IMR-90 (cell line): ENCODE measurements around the gene PLB1. TPM values are rescaled to one million over a fixed set of nuclear protein-coding genes. Genes with fewer than 3 reads are reported as not detected.

ENCODE experiments used
- ATAC-seq: fragments of 200-7000 bp; cut with Tn5 transposase; 2 replicates; pipeline ENCODE4 v1.9.1; 2020; ENCODE audit warnings: low read depth, mild to moderate bottlenecking, moderate library complexity
- BruUV-seq: library from RNA; stranded (reverse); fragments of 400-500 nt; replicated peaks from 2 replicates; lab custom pipeline; 2021; lab: Mats Ljungman, UMichigan
- CTCF ChIA-PET: fragments of 300-600 bp; formaldehyde crosslinking; extraction: SDS; loops from one replicate; lab custom pipeline; 2021; ENCODE audit warnings: antibody characterized with exemption; lab: Yijun Ruan, JAX
- POLR2A ChIA-PET: fragments of 300-600 bp; sonication (Branson Sonifier 250); formaldehyde crosslinking; loops from one replicate; lab custom pipeline; 2022; ENCODE audit warnings: antibody characterized with exemption; ENCODE audit not compliant: unreplicated experiment; lab: Charles Lee
- DNase-seq: peaks from one replicate; pipeline ENCODE4 v3.0.0; 2013
- H2AFZ ChIP-seq: replicated peaks from 2 replicates; pipeline ENCODE3; 2013; ENCODE audit warnings: low read length, mild to moderate bottlenecking; ENCODE audit not compliant: poor library complexity
- H2AK5ac ChIP-seq: 2 replicates; pipeline ENCODE4 v1.6.1; 2013; ENCODE audit warnings: low read depth, low read length, inconsistent platforms
- H2AK9ac ChIP-seq: replicated peaks from 2 replicates; pipeline ENCODE3; 2013; ENCODE audit warnings: mild to moderate bottlenecking, low read depth, low read length, moderate library complexity; ENCODE audit not compliant: poor library complexity
- H2BK120ac ChIP-seq: 2 replicates; pipeline ENCODE4 v1.6.1; 2013; ENCODE audit warnings: low read depth, low read length, inconsistent platforms
- H2BK15ac ChIP-seq: 3 replicates; pipeline ENCODE4 v1.6.1; 2013; ENCODE audit warnings: low read depth, low read length, inconsistent platforms
- H2BK20ac ChIP-seq: 2 replicates; pipeline ENCODE4 v1.6.1; 2013; ENCODE audit warnings: low read depth, mild to moderate bottlenecking, inconsistent platforms, low read length, moderate library complexity
- H2BK5ac ChIP-seq: 2 replicates; pipeline ENCODE4 v1.6.1; 2013; ENCODE audit warnings: mild to moderate bottlenecking, low read depth, low read length, inconsistent platforms; ENCODE audit not compliant: poor library complexity, severe bottlenecking
- H3K14ac ChIP-seq: replicated peaks from 2 replicates; pipeline ENCODE4 v1.6.1; 2013; ENCODE audit warnings: low read depth, low read length, inconsistent platforms
- H3K18ac ChIP-seq: 2 replicates; pipeline ENCODE4 v1.6.1; 2013; ENCODE audit warnings: low read depth, low read length, control low read depth
- H3K23ac ChIP-seq: 2 replicates; pipeline ENCODE4 v1.6.1; 2013; ENCODE audit warnings: low read depth, low read length, inconsistent platforms
- H3K27ac ChIP-seq: 2 replicates; pipeline ENCODE4 v1.5.1; 2013; ENCODE audit warnings: mild to moderate bottlenecking, control low read depth, low read length; ENCODE audit not compliant: insufficient read depth
- H3K27me3 ChIP-seq: 2 replicates; pipeline ENCODE4 v1.6.1; 2013; ENCODE audit warnings: low read length; ENCODE audit not compliant: control insufficient read depth, insufficient read depth
- H3K36me3 ChIP-seq: 2 replicates; pipeline ENCODE4 v1.6.1; 2013; ENCODE audit warnings: low read length, mixed read lengths; ENCODE audit not compliant: control insufficient read depth, insufficient read depth
- H3K4ac ChIP-seq: 2 replicates; pipeline ENCODE4 v1.6.1; 2013; ENCODE audit warnings: low read depth, low read length, inconsistent platforms
- H3K4me1 ChIP-seq: 2 replicates; pipeline ENCODE4 v1.6.1; 2013; ENCODE audit warnings: low read length, mixed read lengths; ENCODE audit not compliant: control insufficient read depth, insufficient read depth
- H3K4me2 ChIP-seq: 2 replicates; pipeline ENCODE4 v1.6.1; 2013; ENCODE audit warnings: low read depth, mild to moderate bottlenecking, control low read depth, low read length, moderate library complexity
- H3K4me3 ChIP-seq: 2 replicates; pipeline ENCODE4 v1.5.1; 2013; ENCODE audit warnings: low read depth, mild to moderate bottlenecking, control low read depth, low read length, moderate library complexity; ENCODE audit not compliant: insufficient read depth
- H3K56ac ChIP-seq: 2 replicates; pipeline ENCODE4 v1.6.1; 2013; ENCODE audit warnings: low read length, inconsistent platforms; ENCODE audit not compliant: insufficient read depth; ENCODE audit errors: extremely low read depth
- H3K79me1 ChIP-seq, 2 experiments: 2 replicates each; pipeline ENCODE4 v1.6.1; 2013; ENCODE audit warnings: low read length in 2 of 2, inconsistent platforms in 1 of 2, low read depth in 1 of 2
- H3K9ac ChIP-seq: 2 replicates; pipeline ENCODE4 v1.6.1; 2013; ENCODE audit warnings: low read depth, low read length, control low read depth
- H3K9me1 ChIP-seq: 2 replicates; pipeline ENCODE4 v1.6.1; 2013; ENCODE audit warnings: low read length, inconsistent platforms; ENCODE audit not compliant: insufficient read depth
- H3K9me3 ChIP-seq: 2 replicates; pipeline ENCODE4 v1.6.1; 2013; ENCODE audit warnings: low read length; ENCODE audit not compliant: control insufficient read depth, insufficient read depth
- H4K20me1 ChIP-seq: 2 replicates; pipeline ENCODE4 v1.6.1; 2013; ENCODE audit warnings: low read length, inconsistent platforms; ENCODE audit not compliant: insufficient read depth
- H4K5ac ChIP-seq: 2 replicates; pipeline ENCODE4 v1.6.1; 2013; ENCODE audit warnings: mild to moderate bottlenecking, low read depth, low read length, control low read depth
- H4K8ac ChIP-seq, 2 experiments: 2 replicates each; pipeline ENCODE4 v1.6.1; 2013; ENCODE audit warnings: low read depth in 2 of 2, low read length in 2 of 2, control low read depth in 1 of 2, inconsistent platforms in 1 of 2
- H4K91ac ChIP-seq: 2 replicates; pipeline ENCODE4 v1.6.1; 2013; ENCODE audit warnings: low read depth, low read length, inconsistent platforms; ENCODE audit not compliant: insufficient read depth
- ELK1 ChIP-seq: fragments of 150-350 bp; IDR thresholded peaks from 2 replicates; pipeline ENCODE4 v1.6.1; 2016; ENCODE audit warnings: low read depth, mild to moderate bottlenecking, low read length, moderate library complexity, borderline replicate concordance
- MAFK ChIP-seq: IDR thresholded peaks from 2 replicates; pipeline ENCODE4 v1.6.1; 2012; ENCODE audit warnings: low read depth, low read length, improper control_type of control experiment
- RCOR1 ChIP-seq: IDR thresholded peaks from 2 replicates; pipeline ENCODE4 v1.6.1; 2012; ENCODE audit warnings: mild to moderate bottlenecking, low read length, improper control_type of control experiment; ENCODE audit not compliant: insufficient replicate concordance
- WGBS, 2 experiments: methylation state at CpG; one replicate each; pipeline versions ENCODE4 v1.1.5 to v1.1.7; 2013; ENCODE audit warnings: missing lambda C conversion rate in 2 of 2; ENCODE audit not compliant: insufficient read length in 1 of 2; ENCODE audit errors: extremely low coverage in 2 of 2; 5-methylcytosine and 5-hydroxymethylcytosine counted together
- dilution Hi-C: fragments of 300-500 bp; cut with HindIII; formaldehyde crosslinking; loops from one replicate; pipeline ENCODE4 v1.14.3; 2018; ENCODE audit warnings: low sequenced_read_pairs; ENCODE audit not compliant: unreplicated experiment
- in situ Hi-C: fragments of 300-500 bp; cut with MboI; formaldehyde crosslinking; loops from 3 replicates; pipeline ENCODE4 v1.14.3; 2019; ENCODE audit warnings: low sequenced_read_pairs, inconsistent platforms, mixed read lengths
- intact Hi-C: fragments of 100-400 bp; cut with micrococcal nuclease; formaldehyde crosslinking; loops from 2 replicates; pipeline ENCODE4 v1.10.0; 2022
- polyA plus RNA-seq, 3 experiments: library from polyadenylated mRNA; depleted of rRNA; stranded (reverse); fragments of >200 nt; gene quantifications; 2 replicates each; pipeline ENCODE4 v1.2.3, GENCODE V29; 2012; ENCODE audit warnings: low replicate concordance in 1 of 3
- total RNA-seq: library from RNA; depleted of rRNA; stranded (reverse); fragments of >200 nt; gene quantifications from 2 replicates; pipeline ENCODE4 v1.2.3, GENCODE V29; 2012

PLB1 gene
- total and polyA plus RNA-seq, 2 of the 4 experiments (the other 2 are of a cell fraction): 0.74 to 0.90 TPM

GRCh38 chr2:28591711-28592335, 96.0 kb downstream of the PLB1 start:
- Histone ChIP-seq H3K27me3 (no peaks in the 10 kb centered on the region), H2AFZ (no peak overlapping the region), H4K91ac (no peak overlapping the region; the same call in 1 of the 2 replicates), H3K4me3 (no peak overlapping the region), H3K4ac (no peak overlapping the region; the same call in 1 of the 2 replicates), H3K18ac (no peak overlapping the region), H3K79me1 (peaks cover 0 to 10% of the 10 kb centered on the region in 2 experiments; a peak in 2 of 4 replicates), H3K9me3 (no peaks in the 10 kb centered on the region), H2AK9ac (no peak overlapping the region), H4K8ac (no peak overlapping the region), H4K20me1 (no peaks in the 10 kb centered on the region), H2BK120ac (no peak overlapping the region), H2BK15ac (no peak overlapping the region), H3K56ac (no peak overlapping the region), H2BK20ac (no peak overlapping the region), H3K4me1 (peaks cover 5% of the 10 kb centered on the region), H3K9me1 (peaks cover 11% of the 10 kb centered on the region; the same call in 1 of the 2 replicates), H3K27ac (no peak overlapping the region), H2BK5ac (no peak overlapping the region), H4K5ac (no peak overlapping the region), H3K4me2 (no peak overlapping the region), H3K14ac (no peak overlapping the region), H3K23ac (no peak overlapping the region), H3K9ac (no peak overlapping the region), H3K36me3 (no peaks in the 10 kb centered on the region), H2AK5ac (no peak overlapping the region; the same call in 1 of the 2 replicates)
- TF ChIP-seq RCOR1 (no peak), ELK1 (no peak), MAFK (no peak)
- intact Hi-C loops: no loop called here
- ATAC-seq (no peak), DNase-seq (no peak)
- BruUV-seq: no TSS peak
- CTCF ChIA-PET: no interaction called here
- in situ Hi-C loops: loop anchor here (25.0 kb wide), 1 partner anchor 320 kb away; no protein-coding TSS in a partner anchor
- POLR2A ChIA-PET: no interaction called here
- dilution Hi-C loops: no loop called here
- WGBS, 2 experiments: 78% methylated on average over 4 of the region's 9 CpGs; no CpG with 5 or more reads in 1 of the 2 experiments
